ENCODE measurements around the gene SOBP.

GRCh38 chr6:107460083-107460631 is 29.8 kb upstream of the SOBP start:
- TF ChIP-seq, protein P1, sequence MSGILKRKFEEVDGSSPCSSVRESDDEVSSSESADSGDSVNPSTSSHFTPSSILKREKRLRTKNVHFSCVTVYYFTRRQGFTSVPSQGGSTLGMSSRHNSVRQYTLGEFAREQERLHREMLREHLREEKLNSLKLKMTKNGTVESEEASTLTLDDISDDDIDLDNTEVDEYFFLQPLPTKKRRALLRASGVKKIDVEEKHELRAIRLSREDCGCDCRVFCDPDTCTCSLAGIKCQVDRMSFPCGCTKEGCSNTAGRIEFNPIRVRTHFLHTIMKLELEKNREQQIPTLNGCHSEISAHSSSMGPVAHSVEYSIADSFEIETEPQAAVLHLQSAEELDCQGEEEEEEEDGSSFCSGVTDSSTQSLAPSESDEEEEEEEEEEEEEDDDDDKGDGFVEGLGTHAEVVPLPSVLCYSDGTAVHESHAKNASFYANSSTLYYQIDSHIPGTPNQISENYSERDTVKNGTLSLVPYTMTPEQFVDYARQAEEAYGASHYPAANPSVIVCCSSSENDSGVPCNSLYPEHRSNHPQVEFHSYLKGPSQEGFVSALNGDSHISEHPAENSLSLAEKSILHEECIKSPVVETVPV (CRISPR knock-in tag; IDR thresholded peaks at IDR 0.05), result no peak
- TF ChIP-seq PATZ1 (CRISPR knock-in tag; IDR thresholded peaks at IDR 0.05; ENCODE audit: borderline replicate concordance) (no peak), BACH2 (CRISPR knock-in tag; IDR thresholded peaks at IDR 0.05; ENCODE audit: borderline replicate concordance) (no peak)
- TF ChIP-seq, protein P2, sequence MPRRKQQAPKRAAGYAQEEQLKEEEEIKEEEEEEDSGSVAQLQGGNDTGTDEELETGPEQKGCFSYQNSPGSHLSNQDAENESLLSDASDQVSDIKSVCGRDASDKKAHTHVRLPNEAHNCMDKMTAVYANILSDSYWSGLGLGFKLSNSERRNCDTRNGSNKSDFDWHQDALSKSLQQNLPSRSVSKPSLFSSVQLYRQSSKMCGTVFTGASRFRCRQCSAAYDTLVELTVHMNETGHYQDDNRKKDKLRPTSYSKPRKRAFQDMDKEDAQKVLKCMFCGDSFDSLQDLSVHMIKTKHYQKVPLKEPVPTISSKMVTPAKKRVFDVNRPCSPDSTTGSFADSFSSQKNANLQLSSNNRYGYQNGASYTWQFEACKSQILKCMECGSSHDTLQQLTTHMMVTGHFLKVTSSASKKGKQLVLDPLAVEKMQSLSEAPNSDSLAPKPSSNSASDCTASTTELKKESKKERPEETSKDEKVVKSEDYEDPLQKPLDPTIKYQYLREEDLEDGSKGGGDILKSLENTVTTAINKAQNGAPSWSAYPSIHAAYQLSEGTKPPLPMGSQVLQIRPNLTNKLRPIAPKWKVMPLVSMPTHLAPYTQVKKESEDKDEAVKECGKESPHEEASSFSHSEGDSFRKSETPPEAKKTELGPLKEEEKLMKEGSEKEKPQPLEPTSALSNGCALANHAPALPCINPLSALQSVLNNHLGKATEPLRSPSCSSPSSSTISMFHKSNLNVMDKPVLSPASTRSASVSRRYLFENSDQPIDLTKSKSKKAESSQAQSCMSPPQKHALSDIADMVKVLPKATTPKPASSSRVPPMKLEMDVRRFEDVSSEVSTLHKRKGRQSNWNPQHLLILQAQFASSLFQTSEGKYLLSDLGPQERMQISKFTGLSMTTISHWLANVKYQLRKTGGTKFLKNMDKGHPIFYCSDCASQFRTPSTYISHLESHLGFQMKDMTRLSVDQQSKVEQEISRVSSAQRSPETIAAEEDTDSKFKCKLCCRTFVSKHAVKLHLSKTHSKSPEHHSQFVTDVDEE (CRISPR knock-in tag; IDR thresholded peaks at IDR 0.05), result no peak

Data from SK-N-SH treated with all-trans-retinoic acid at 6 μM for 48 hours (cell line).